WERI-Rb-1 (cell line): ENCODE data around the gene TGFBI.

ENCODE experiments used
- DNase-seq: peaks from one replicate; pipeline ENCODE4 v3.0.0-alpha.2; 2020
- H3K27ac ChIP-seq: fragments of 250-450 bp; sonication (Bioruptor Pico); 2 replicates; pipeline ENCODE4 v1.5.1; 2020; ENCODE audit warnings: mild to moderate bottlenecking, moderate library complexity
- H3K27me3 ChIP-seq: fragments of 250-450 bp; sonication (Bioruptor Pico); 2 replicates; pipeline ENCODE4 v1.5.1; 2021; ENCODE audit warnings: mild to moderate bottlenecking, low read depth, moderate library complexity; ENCODE audit not compliant: insufficient read depth, severe bottlenecking
- H3K36me3 ChIP-seq: fragments of 250-450 bp; sonication (Bioruptor Pico); 2 replicates; pipeline ENCODE4 v1.5.1; 2020; ENCODE audit warnings: mild to moderate bottlenecking, moderate library complexity
- H3K4me3 ChIP-seq: 2 replicates; pipeline ENCODE4 v1.5.1; 2011; ENCODE audit warnings: low read depth, mild to moderate bottlenecking, control low read depth, low read length
- H3K9me3 ChIP-seq: fragments of 250-450 bp; sonication (Bioruptor Pico); 2 replicates; pipeline ENCODE4 v1.5.1; 2021; ENCODE audit warnings: mild to moderate bottlenecking, moderate library complexity; ENCODE audit not compliant: severe bottlenecking
- TF ChIP-seq, protein P1 (sequence below): IDR thresholded peaks from 2 replicates; pipeline ENCODE4 v1.5.1; 2011; ENCODE audit warnings: low read depth, mild to moderate bottlenecking, control low read depth, inconsistent platforms, low read length

TGFBI gene

DNA sequence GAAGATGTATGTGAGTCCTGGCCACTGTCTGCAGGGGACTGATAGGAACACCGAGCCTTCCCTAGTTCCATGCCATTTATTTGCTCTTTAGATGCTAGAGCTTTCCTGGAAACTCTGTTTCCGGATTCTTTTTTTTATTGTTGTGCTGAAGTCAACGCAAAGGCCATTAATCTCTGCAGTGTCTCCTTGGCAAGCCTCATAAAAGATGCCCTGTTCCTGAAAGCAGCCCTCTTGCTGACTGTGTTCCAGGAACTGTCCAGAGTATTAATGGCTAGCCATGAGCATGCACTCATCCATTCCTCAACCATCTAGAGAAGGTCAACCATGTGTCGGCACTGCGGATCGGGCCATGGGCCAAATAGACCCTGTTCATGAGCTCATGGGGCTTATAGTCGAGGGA lies 61.0 kb downstream of the TGFBI start:
- TF ChIP-seq, protein P1, sequence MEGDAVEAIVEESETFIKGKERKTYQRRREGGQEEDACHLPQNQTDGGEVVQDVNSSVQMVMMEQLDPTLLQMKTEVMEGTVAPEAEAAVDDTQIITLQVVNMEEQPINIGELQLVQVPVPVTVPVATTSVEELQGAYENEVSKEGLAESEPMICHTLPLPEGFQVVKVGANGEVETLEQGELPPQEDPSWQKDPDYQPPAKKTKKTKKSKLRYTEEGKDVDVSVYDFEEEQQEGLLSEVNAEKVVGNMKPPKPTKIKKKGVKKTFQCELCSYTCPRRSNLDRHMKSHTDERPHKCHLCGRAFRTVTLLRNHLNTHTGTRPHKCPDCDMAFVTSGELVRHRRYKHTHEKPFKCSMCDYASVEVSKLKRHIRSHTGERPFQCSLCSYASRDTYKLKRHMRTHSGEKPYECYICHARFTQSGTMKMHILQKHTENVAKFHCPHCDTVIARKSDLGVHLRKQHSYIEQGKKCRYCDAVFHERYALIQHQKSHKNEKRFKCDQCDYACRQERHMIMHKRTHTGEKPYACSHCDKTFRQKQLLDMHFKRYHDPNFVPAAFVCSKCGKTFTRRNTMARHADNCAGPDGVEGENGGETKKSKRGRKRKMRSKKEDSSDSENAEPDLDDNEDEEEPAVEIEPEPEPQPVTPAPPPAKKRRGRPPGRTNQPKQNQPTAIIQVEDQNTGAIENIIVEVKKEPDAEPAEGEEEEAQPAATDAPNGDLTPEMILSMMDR, result no peak
- no peaks in the 10 kb centered on the region for H3K36me3 ChIP-seq
- DNase-seq, result no peak
- H3K9me3 ChIP-seq, result no peaks in the 10 kb centered on the region
- H3K4me3 ChIP-seq, result no peak overlapping the region
- H3K27me3 ChIP-seq, result no peaks in the 10 kb centered on the region
- no peak overlapping the region for H3K27ac ChIP-seq

DNA sequence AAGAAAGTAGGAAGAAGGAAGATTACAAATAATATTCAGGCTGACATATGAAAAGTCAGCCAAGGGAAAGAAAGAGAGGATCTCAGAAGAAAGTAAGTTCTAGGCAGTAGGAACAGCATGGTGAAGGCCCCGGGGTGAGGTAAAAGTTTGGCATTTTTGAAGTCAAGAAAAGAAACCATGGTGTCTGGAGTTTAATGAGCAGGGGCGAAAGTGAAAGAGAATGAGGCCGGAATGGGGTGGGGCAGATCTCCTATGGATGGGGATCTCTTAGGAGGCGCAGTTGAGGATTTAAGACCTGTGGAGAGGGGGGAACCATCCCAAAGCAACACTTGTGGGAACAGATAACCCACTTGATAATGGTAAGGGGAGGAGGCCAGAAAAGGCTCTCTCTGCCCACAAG lies 61.5 kb downstream of the TGFBI start:
- H3K36me3 ChIP-seq, result no peaks in the 10 kb centered on the region
- no peak for DNase-seq
- H3K27ac ChIP-seq, result no peak overlapping the region
- TF ChIP-seq, protein P1, result no peak
- no peaks in the 10 kb centered on the region for H3K27me3 ChIP-seq
- H3K4me3 ChIP-seq, result no peak overlapping the region
- no peaks in the 10 kb centered on the region for H3K9me3 ChIP-seq

DNA sequence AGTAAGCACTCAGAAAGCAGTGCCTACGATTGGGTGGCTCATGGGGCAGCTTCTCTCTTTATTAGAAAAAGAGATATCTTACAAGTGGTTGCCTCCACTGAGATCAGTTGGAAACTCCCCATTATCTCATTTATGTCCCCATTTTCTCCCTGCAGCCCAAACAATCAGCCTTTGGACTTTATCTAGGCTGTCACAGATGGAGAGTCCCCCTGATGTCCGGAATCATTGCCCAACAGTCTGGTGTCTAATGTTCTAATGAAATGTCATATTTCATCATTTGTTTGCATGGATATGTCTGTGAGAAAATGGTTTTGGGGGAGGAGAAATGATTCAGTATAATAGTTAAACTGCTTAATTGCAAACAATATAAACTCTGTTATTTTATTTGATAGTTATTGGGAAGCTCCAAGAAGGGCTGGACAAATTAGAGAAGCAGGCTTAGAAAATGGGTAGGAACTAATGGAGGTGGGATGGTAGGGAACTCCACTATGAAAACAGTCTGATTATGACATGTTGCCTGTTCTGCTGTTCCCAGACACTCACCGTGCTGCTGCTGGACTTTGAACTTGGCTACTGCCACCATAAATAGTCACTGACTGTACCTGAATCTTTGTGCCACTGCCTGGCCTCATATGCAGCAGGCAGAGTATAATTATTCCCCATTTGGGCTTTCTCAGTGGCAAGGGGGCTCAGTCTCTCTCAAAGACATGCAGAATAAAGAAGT lies 65.6 kb downstream of the TGFBI start:
- no peaks in the 10 kb centered on the region for H3K27me3 ChIP-seq
- H3K36me3 ChIP-seq, result no peaks in the 10 kb centered on the region
- no peak overlapping the region for H3K27ac ChIP-seq
- H3K4me3 ChIP-seq, result no peak overlapping the region
- H3K9me3 ChIP-seq, result no peaks in the 10 kb centered on the region
- DNase-seq, result no peak
- TF ChIP-seq, protein P1, result no peak

DNA sequence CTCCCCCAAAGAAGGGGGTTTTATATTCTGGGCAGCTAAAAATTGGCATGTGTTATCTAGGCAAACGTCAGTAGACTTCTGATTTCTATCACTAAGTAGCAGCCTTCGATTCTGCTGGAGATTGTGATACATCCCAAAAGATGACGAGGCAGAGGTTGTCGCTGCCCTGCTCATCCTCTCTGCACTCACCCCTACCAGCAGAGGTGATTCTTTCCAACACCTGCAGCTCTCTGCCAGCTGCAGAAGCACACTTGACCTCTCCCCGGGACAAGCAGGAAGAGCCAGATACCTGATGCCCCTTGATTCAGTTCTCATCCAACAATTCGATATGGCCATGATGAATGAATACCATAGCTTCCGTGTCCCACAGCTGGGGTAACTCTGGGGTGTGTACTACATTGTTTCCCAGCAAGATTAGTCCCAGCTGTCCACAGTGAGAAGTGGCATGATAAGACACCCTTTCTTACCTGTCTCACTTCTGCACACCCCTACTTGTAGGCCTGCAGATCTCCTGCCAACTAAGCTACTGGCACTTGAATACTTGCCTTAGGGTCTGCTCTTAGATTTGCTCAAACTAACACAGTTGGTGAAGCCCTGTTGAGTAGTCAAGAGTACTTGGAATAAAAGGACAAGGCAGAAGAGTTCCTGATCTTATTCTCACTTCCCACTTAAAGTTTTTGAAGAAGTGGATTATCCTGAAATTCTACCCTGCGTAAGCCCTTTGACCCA lies 66.3 kb downstream of the TGFBI start:
- Histone ChIP-seq H3K27ac (no peak overlapping the region), H3K9me3 (no peaks in the 10 kb centered on the region), H3K4me3 (no peak overlapping the region), H3K36me3 (no peaks in the 10 kb centered on the region), H3K27me3 (no peaks in the 10 kb centered on the region)
- TF ChIP-seq, protein P1, result no peak
- DNase-seq, result no peak

DNA sequence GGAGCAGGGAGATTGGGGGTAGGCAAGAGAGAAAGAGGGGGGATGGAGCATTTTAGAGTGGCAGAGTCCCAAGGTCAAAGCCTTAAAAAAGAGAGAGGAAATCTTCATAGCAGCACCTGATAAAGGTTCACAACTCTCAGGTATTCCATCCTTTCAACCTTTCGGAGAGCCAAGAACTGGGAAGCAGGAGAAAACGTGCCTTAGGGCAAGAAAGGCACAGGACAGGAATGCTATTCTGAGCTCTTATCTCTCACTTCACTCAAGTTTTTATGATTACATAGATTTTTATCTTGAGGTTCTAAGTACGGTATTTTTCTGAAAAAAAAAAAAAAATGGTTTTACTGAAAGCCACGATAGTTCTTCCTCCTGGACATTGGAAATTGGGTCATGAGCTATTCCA lies 69.4 kb downstream of the TGFBI start:
- no peak for DNase-seq
- no peaks in the 10 kb centered on the region for H3K36me3 ChIP-seq
- H3K27ac ChIP-seq, result no peak overlapping the region
- TF ChIP-seq, protein P1, result no peak
- no peaks in the 10 kb centered on the region for H3K9me3 ChIP-seq
- no peak overlapping the region for H3K4me3 ChIP-seq
- H3K27me3 ChIP-seq, result no peaks in the 10 kb centered on the region
